ENCODE data around the gene RPS6KA4.
"Not testable (repeated sequence)": the region's sequence is repeated elsewhere in the genome, so short reads cannot be mapped to it uniquely, and the experiment has no call there.

Gene RPS6KA4

GRCh38 chr11:64391839-64392238 lies 32.9 kb downstream of the RPS6KA4 start:
- no peak for DNase-seq

GRCh38 chr11:64395545-64396078 lies 36.6 kb downstream of the RPS6KA4 start:
- no peak for DNase-seq

GRCh38 chr11:64396079-64396591 lies 37.2 kb downstream of the RPS6KA4 start:
- no peak for DNase-seq

- DNase-seq: no peak
Measured at GRCh38 chr11:64400102-64400501, 41.1 kb downstream of the RPS6KA4 start.

GRCh38 chr11:64400667-64401066 lies 41.7 kb downstream of the RPS6KA4 start:
- no peak for DNase-seq

GRCh38 chr11:64401775-64402174 lies 42.8 kb downstream of the RPS6KA4 start:
- no peak for DNase-seq

- DNase-seq: no peak
Measured at GRCh38 chr11:64403106-64403505, 44.1 kb downstream of the RPS6KA4 start.

GRCh38 chr11:64406221-64406946 lies 47.4 kb downstream of the RPS6KA4 start:
- DNase-seq: no peak

GRCh38 chr11:64407221-64407620 lies 48.3 kb downstream of the RPS6KA4 start:
- DNase-seq: no peak

GRCh38 chr11:64407630-64408029 lies 48.7 kb downstream of the RPS6KA4 start:
- no peak for DNase-seq

- DNase-seq: no peak
Measured at GRCh38 chr11:64409278-64409677, 50.3 kb downstream of the RPS6KA4 start.

GRCh38 chr11:64409707-64410403 lies 50.9 kb downstream of the RPS6KA4 start:
- no peak for DNase-seq

- DNase-seq: no peak
Measured at GRCh38 chr11:64410404-64410734, 51.4 kb downstream of the RPS6KA4 start.

- no peak for DNase-seq
Measured at GRCh38 chr11:64413417-64413816, 54.5 kb downstream of the RPS6KA4 start.

- no peak for DNase-seq
Measured at GRCh38 chr11:64415286-64415685, 56.3 kb downstream of the RPS6KA4 start.

- DNase-seq: no peak
Measured at GRCh38 chr11:64415996-64416728, 57.2 kb downstream of the RPS6KA4 start.

GRCh38 chr11:64418233-64418632 lies 59.3 kb downstream of the RPS6KA4 start:
- DNase-seq: not testable (repeated sequence)

GRCh38 chr11:64419257-64419790 lies 60.4 kb downstream of the RPS6KA4 start:
- DNase-seq: no peak

- DNase-seq: no peak
Measured at GRCh38 chr11:64419818-64420485, 61.0 kb downstream of the RPS6KA4 start.
